ENCODE results near the gene GRID1. TPM values are rescaled to one million over a fixed set of nuclear protein-coding genes. Genes with fewer than 3 reads are reported as not detected.
"Not testable (repeated sequence)": the region's sequence is repeated elsewhere in the genome, so short reads cannot be mapped to it uniquely, and the experiment has no call there.

The GRID1 gene
- total and polyA plus RNA-seq, 11 donors: 0.69 to 3.4 (median 1.6) TPM

DNA sequence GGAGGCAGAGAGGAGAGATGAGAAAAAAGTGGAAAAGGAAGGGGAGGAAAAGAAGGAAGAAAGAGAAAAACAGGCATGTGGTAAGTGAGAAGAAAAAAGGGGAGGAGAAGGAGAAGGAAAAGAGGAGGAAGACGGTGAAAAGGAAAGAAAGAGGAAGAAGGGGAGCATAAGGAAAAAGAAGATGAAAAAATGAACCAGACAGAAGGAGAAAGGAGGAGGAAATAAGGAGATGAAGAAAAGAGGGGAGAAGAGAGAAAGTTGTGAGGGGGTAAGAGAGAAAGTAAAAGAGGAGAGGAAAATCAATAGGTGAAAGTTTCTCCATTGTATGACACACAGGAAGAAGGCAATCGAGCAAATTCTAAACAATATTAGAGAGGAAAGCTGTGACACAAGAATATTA lies 663.8 kb downstream of the GRID1 start:
- no peaks in the 10 kb centered on the region for H3K27me3 ChIP-seq
- no peaks in the 10 kb centered on the region for H3K4me1 ChIP-seq
- 77 to 84% (median 81%) methylated on average over 2 of the region's 2 CpGs for WGBS, 4 donors
- no peaks in the 10 kb centered on the region for H3K36me3 ChIP-seq
- TF ChIP-seq, protein P1, sequence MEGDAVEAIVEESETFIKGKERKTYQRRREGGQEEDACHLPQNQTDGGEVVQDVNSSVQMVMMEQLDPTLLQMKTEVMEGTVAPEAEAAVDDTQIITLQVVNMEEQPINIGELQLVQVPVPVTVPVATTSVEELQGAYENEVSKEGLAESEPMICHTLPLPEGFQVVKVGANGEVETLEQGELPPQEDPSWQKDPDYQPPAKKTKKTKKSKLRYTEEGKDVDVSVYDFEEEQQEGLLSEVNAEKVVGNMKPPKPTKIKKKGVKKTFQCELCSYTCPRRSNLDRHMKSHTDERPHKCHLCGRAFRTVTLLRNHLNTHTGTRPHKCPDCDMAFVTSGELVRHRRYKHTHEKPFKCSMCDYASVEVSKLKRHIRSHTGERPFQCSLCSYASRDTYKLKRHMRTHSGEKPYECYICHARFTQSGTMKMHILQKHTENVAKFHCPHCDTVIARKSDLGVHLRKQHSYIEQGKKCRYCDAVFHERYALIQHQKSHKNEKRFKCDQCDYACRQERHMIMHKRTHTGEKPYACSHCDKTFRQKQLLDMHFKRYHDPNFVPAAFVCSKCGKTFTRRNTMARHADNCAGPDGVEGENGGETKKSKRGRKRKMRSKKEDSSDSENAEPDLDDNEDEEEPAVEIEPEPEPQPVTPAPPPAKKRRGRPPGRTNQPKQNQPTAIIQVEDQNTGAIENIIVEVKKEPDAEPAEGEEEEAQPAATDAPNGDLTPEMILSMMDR (IDR thresholded peaks at IDR 0.05): no peak
- TF ChIP-seq POLR2A (IDR thresholded peaks at IDR 0.05): no peak
- ATAC-seq (no peak), DNase-seq (no peak)
- intact Hi-C loops (cut with DNase I): no loop called here
- H3K4me3 ChIP-seq: no peak overlapping the region
- H3K27ac ChIP-seq: no peak overlapping the region
- H3K9me3 ChIP-seq: no peaks in the 10 kb centered on the region

DNA sequence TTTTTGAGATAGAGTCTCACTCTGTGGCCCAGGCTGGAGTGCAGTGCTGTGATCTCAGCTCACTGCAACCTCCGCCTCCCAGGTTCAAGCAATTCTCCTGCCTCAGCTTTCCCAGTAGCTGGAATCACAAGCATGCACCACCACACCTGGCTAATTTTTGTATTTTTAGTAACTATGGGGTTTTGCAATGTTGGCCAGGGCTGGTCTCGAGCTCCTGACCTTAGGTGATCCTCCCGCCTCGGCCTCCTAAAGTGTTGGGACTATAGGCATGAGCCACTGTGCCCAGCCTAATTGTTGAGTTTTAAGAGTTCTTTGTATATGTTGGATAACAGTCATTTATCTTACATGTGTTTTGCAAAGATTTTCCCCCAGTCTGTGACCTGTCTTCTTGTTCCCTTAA lies 667.5 kb downstream of the GRID1 start:
- ATAC-seq; H3K27me3 ChIP-seq; H3K9me3 ChIP-seq; H3K4me3 ChIP-seq; H3K4me1 ChIP-seq; DNase-seq; H3K36me3 ChIP-seq; intact Hi-C loops (cut with DNase I); H3K27ac ChIP-seq: not testable (repeated sequence)
- 83 to 90% (median 86%) methylated on average over 4 of the region's 4 CpGs for WGBS, 4 donors

DNA sequence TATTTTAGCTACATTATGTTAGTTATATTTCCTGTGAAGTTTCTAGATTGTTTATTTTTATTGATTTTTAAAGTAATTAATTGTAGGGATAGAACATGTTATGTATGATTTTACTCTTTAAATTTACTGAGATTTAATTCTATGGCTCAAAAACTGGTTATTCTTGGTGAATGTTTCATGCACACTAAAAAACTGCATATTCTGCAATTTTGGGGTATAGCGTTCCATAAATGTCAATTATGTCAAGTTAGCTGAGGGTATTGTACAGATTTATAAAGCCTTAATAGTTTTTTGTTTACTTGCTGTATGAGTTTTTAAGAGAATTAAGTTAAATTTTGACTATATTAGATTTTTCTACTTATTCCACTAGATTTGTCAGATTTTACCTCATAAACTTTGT lies 669.7 kb downstream of the GRID1 start:
- Histone ChIP-seq H3K4me1 (no peaks in the 10 kb centered on the region), H3K4me3 (no peak overlapping the region), H3K36me3 (no peaks in the 10 kb centered on the region), H3K9me3 (peaks cover 0 to 6% (median 0%) of the 10 kb centered on the region in 12 donors), H3K27ac (no peak overlapping the region), H3K27me3 (no peaks in the 10 kb centered on the region)
- 96 to 99% (median 98%) methylated on average over 1 of the region's 1 CpG for WGBS, 4 donors
- ATAC-seq (no peak), DNase-seq (no peak)
- intact Hi-C loops (cut with DNase I): no loop called here
- TF ChIP-seq, protein P1 (IDR thresholded peaks at IDR 0.05): no peak
- no peak for TF ChIP-seq POLR2A (IDR thresholded peaks at IDR 0.05)

DNA sequence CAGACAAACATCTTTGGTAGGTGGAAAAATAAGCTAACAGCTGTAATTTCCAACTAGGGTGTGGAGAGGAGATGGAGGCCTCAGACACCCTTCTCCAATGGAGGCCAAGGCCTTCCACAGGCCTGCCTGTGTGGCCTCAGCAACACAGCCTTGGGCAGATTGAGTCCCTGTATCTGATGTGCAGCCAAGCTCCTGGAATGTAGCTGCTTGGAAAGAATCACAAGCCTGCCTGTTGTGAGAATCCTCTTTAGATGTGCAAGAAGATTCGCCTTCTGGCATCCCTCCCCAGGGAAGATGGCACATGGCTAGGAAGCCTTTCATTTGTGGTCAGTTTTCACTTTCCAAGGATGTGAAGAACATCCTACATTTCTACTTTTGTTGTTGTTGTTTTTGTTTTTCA lies 684.0 kb downstream of the GRID1 start:
- no peak for DNase-seq
- H3K4me1 ChIP-seq: no peaks in the 10 kb centered on the region
- H3K36me3 ChIP-seq: no peaks in the 10 kb centered on the region
- no peak overlapping the region for H3K4me3 ChIP-seq
- ATAC-seq: no peak
- no peaks in the 10 kb centered on the region for H3K27me3 ChIP-seq
- WGBS, 4 donors: 78 to 95% (median 93%) methylated on average over 1 of the region's 1 CpG
- peaks cover 0 to 6% (median 0%) of the 10 kb centered on the region in 12 donors for H3K9me3 ChIP-seq
- intact Hi-C loops (cut with DNase I): no loop called here
- TF ChIP-seq POLR2A (IDR thresholded peaks at IDR 0.05): no peak
- TF ChIP-seq, protein P1 (IDR thresholded peaks at IDR 0.05): no peak
- H3K27ac ChIP-seq: no peak overlapping the region

DNA sequence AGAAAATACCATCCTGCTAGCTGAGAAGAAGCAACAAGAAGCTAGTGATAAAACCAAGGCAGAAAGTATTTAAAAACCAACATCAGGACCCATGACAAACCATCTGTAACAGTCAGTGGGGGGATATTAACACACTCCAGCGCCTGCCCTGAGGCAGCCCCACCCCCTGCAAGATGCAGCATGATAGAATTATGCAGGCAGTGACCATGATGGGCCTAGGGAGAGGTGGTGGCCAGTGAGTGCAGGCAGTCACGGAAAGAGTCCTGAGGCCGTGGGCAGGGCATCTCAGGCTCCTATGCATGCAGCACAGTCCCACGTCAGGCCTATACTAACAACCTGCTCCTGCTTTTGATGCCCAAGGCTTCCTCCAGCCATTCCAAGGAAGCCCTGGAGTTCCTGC lies 686.9 kb downstream of the GRID1 start:
- H3K4me3 ChIP-seq: no peak overlapping the region
- H3K9me3 ChIP-seq: no peaks in the 10 kb centered on the region
- intact Hi-C loops (cut with DNase I): no loop called here
- H3K27ac ChIP-seq: no peak overlapping the region
- ATAC-seq (no peak), DNase-seq (no peak)
- no peaks in the 10 kb centered on the region for H3K36me3 ChIP-seq
- no peaks in the 10 kb centered on the region for H3K27me3 ChIP-seq
- TF ChIP-seq POLR2A (IDR thresholded peaks at IDR 0.05): no peak
- TF ChIP-seq, protein P1 (IDR thresholded peaks at IDR 0.05): no peak
- H3K4me1 ChIP-seq: peaks cover 0 to 6% (median 0%) of the 10 kb centered on the region in 12 donors
- 75 to 94% (median 90%) methylated on average over 4 of the region's 4 CpGs for WGBS, 4 donors
